ENCODE measurements around the gene MED15.

- TF ChIP-seq CTCF (IDR thresholded peaks at IDR 0.05) (no peak), POLR2A (IDR thresholded peaks at IDR 0.05) (no peak)
Measured at GRCh38 chr22:20610757-20611156, 103.3 kb downstream of the MED15 start.

All from uterus (tissue), 2 donors.